Stimulated activated CD8-positive, alpha-beta memory T cell treated with anti-CD3 and anti-CD28 coated beads, Interleukin-12 subunit alpha, Interleukin-12 subunit beta, amount 100 ng/mL, for 24 hours (primary cell): Measurements from ENCODE around the gene NOC4L.

Source experiments
- DNase-seq: peaks from one replicate; pipeline ENCODE4 v3.0.0-alpha.2; 2020; ENCODE audit errors: extremely low read depth

NOC4L gene

GRCh38 chr12:132197581-132198354 lies 53.5 kb downstream of the NOC4L start:
- DNase-seq: no peak

- DNase-seq: no peak
Observed at GRCh38 chr12:132199101-132199500, 54.8 kb downstream of the NOC4L start.

GRCh38 chr12:132199526-132200319 lies 55.5 kb downstream of the NOC4L start:
- no peak for DNase-seq

GRCh38 chr12:132200800-132201199 lies 56.5 kb downstream of the NOC4L start:
- DNase-seq: no peak

- no peak for DNase-seq
Observed at GRCh38 chr12:132201391-132202120, 57.3 kb downstream of the NOC4L start.
